ENCODE data around the gene SLC44A1.

The SLC44A1 gene

DNA sequence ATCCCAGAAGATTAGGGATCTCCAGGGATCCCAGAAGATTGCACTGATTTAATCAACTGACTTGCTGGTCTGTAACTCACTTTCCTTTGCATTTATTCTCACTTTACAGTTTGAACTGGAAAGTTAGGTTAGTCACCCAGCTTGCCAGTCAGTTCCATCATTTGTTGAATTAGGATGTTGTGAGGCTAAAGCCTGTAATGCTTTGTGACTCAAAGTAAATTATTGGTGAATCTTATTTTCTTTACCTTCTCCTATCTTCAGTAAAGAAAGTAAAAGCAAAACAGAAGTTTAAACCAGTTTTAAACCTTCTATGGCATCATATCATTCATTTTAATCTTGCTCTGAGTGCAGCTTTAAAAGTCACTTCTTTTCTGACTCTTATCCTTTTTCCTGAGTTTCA lies 85.8 kb downstream of the SLC44A1 start:
- Histone ChIP-seq H3K4me1 (ENCODE audit: control insufficient read depth, insufficient read depth, low read length) (peaks cover 5% of the 10 kb centered on the region), H3K9ac (ENCODE audit: low read depth, low read length) (no peak overlapping the region), H3K27me3 (ENCODE audit: control insufficient read depth, insufficient read depth, low read length) (no peaks in the 10 kb centered on the region), H3K4me3 (ENCODE audit: low read depth, low read length) (no peak overlapping the region), H3K36me3 (ENCODE audit: control insufficient read depth, insufficient read depth, low read length) (no peaks in the 10 kb centered on the region), H3K9me3 (ENCODE audit: control insufficient read depth, insufficient read depth, low read length) (no peaks in the 10 kb centered on the region)

DNA sequence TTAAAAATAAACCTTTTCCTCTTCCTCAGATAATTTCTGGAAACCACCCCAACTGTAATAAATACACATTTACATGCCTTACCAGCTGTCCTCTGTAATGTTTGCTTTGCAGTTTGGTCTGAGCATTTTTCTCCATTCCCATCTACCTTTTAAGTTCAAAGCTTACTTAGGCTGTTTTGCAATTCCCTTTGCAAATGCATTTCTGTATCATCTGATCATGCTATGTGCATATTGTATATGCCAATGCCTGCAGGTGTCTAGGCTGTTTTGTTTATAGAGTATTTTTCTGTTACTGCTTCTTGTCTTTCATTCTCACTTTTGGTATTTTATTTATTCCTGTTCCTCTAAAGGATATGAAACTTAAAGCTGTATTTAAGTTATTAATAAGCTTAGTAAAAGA lies 86.3 kb downstream of the SLC44A1 start:
- Histone ChIP-seq H3K4me3 (ENCODE audit: low read depth, low read length) (no peak overlapping the region), H3K36me3 (ENCODE audit: control insufficient read depth, insufficient read depth, low read length) (no peaks in the 10 kb centered on the region), H3K4me1 (ENCODE audit: control insufficient read depth, insufficient read depth, low read length) (peaks cover 5% of the 10 kb centered on the region), H3K9me3 (ENCODE audit: control insufficient read depth, insufficient read depth, low read length) (no peaks in the 10 kb centered on the region), H3K9ac (ENCODE audit: low read depth, low read length) (no peak overlapping the region), H3K27me3 (ENCODE audit: control insufficient read depth, insufficient read depth, low read length) (no peaks in the 10 kb centered on the region)

DNA sequence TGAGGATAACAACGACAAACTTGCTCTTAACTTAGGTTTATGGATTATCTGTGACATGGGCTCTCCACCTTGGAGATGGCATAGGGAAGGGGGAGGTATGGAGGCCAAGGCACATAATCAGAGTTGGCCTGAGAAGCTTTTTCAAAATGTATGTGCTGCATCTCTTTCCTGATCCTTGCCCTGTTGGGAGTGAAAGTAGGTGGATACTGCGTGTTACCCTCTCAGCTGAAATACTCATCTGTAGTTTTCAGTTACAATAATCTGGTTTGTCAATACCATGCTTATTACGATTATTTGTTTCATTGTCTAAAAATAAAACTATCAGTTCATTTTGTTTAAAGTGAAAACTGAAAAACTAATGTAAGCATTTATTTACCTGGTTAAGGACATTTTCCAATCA lies 86.7 kb downstream of the SLC44A1 start:
- H3K9me3 ChIP-seq (ENCODE audit: control insufficient read depth, insufficient read depth, low read length) = no peaks in the 10 kb centered on the region
- peaks cover 5% of the 10 kb centered on the region for H3K4me1 ChIP-seq (ENCODE audit: control insufficient read depth, insufficient read depth, low read length)
- no peak overlapping the region for H3K9ac ChIP-seq (ENCODE audit: low read depth, low read length)
- no peak overlapping the region for H3K4me3 ChIP-seq (ENCODE audit: low read depth, low read length)
- H3K36me3 ChIP-seq (ENCODE audit: control insufficient read depth, insufficient read depth, low read length) = no peaks in the 10 kb centered on the region
- H3K27me3 ChIP-seq (ENCODE audit: control insufficient read depth, insufficient read depth, low read length) = no peaks in the 10 kb centered on the region

DNA sequence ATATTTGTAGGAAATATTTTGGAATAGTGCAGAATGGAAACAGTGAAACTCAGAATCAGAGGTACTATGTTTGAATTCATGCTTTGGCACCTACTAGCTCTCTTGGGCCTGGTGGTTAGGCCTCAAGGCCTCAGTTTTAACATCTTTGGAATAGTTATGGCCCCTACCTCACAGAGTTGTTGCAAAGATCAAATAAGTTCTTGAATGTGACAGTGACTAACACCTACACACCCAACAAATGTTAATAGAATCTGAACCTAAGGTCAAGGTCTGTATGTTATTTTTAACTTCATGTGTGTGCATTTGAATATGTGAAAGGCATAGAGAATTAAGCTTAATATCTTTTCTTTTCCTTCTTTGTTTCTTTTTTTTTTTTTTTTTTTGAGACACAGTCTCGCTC lies 87.3 kb downstream of the SLC44A1 start:
- peaks cover 5% of the 10 kb centered on the region for H3K4me1 ChIP-seq (ENCODE audit: control insufficient read depth, insufficient read depth, low read length)
- peaks cover 3% of the 10 kb centered on the region for H3K36me3 ChIP-seq (ENCODE audit: control insufficient read depth, insufficient read depth, low read length)
- H3K27me3 ChIP-seq (ENCODE audit: control insufficient read depth, insufficient read depth, low read length) = no peaks in the 10 kb centered on the region
- H3K4me3 ChIP-seq (ENCODE audit: low read depth, low read length) = no peak overlapping the region
- H3K9me3 ChIP-seq (ENCODE audit: control insufficient read depth, insufficient read depth, low read length) = no peaks in the 10 kb centered on the region
- H3K9ac ChIP-seq (ENCODE audit: low read depth, low read length) = no peak overlapping the region

DNA sequence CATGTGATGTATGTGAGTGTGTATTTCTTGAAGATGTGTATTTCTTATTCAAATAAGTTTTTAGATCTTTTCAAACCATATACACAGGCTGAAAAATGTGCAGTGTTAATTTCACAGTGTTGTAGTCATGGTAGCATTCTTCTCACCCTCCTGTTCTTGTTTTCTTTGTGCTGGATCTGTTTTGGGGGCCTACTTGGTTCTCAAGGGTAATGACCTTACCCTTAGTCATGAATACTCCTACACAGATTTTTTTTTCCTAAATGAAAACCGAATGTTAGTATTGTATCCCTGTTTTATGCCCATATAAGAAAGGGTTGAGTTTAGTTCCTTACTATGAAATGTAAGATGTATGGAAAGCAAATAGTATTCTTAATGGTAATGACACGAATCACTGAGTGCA lies 88.0 kb downstream of the SLC44A1 start:
- Histone ChIP-seq H3K36me3 (ENCODE audit: control insufficient read depth, insufficient read depth, low read length) (peaks cover 3% of the 10 kb centered on the region), H3K27me3 (ENCODE audit: control insufficient read depth, insufficient read depth, low read length) (no peaks in the 10 kb centered on the region), H3K9ac (ENCODE audit: low read depth, low read length) (no peak overlapping the region), H3K4me3 (ENCODE audit: low read depth, low read length) (no peak overlapping the region), H3K9me3 (ENCODE audit: control insufficient read depth, insufficient read depth, low read length) (no peaks in the 10 kb centered on the region), H3K4me1 (ENCODE audit: control insufficient read depth, insufficient read depth, low read length) (peaks cover 5% of the 10 kb centered on the region)

DNA sequence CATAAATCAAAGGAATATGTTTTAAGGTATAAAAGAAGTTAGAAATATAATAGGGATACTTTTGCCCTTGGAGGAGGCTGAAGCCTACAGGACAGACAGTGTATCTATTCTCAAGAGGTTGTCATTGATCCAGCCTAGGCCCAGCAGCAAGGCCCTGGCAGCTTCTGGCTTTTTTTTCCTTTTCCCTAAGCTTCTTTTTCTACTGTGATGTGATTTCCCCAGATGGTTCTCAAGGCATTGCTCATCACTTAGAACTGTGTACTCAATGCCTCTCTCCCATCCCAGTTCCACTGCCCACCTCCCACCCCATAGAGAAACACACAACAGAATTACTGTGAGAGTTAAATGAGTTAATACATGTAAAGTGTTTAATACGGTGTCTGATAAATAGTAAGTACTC lies 88.6 kb downstream of the SLC44A1 start:
- Histone ChIP-seq H3K4me3 (ENCODE audit: low read depth, low read length) (no peak overlapping the region), H3K9ac (ENCODE audit: low read depth, low read length) (no peak overlapping the region), H3K36me3 (ENCODE audit: control insufficient read depth, insufficient read depth, low read length) (peaks cover 3% of the 10 kb centered on the region), H3K9me3 (ENCODE audit: control insufficient read depth, insufficient read depth, low read length) (no peaks in the 10 kb centered on the region), H3K27me3 (ENCODE audit: control insufficient read depth, insufficient read depth, low read length) (no peaks in the 10 kb centered on the region), H3K4me1 (ENCODE audit: control insufficient read depth, insufficient read depth, low read length) (peaks cover 5% of the 10 kb centered on the region)

DNA sequence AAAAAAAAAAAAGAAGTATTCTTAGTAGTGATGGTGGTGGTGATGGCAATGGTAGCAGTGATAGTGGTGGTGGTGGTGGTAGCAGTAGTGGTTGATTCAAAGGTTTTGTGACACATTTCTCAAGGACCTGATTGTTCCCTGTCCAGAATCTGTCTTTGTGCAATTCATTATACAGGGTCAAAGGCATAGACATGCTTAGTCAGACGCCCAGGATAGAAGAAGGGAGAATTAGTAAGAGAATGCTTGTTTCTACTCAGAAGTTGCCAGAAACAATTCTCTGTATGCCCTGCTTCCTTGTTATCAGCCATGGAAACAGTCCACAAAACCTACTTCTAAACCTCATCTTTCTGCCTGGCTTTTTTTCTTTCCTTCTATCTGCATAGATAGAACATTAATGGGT lies 89.4 kb downstream of the SLC44A1 start:
- Histone ChIP-seq H3K9ac (ENCODE audit: low read depth, low read length) (no peak overlapping the region), H3K27me3 (ENCODE audit: control insufficient read depth, insufficient read depth, low read length) (no peaks in the 10 kb centered on the region), H3K9me3 (ENCODE audit: control insufficient read depth, insufficient read depth, low read length) (no peaks in the 10 kb centered on the region), H3K4me3 (ENCODE audit: low read depth, low read length) (no peak overlapping the region), H3K36me3 (ENCODE audit: control insufficient read depth, insufficient read depth, low read length) (peaks cover 3% of the 10 kb centered on the region), H3K4me1 (ENCODE audit: control insufficient read depth, insufficient read depth, low read length) (peaks cover 2% of the 10 kb centered on the region)

DNA sequence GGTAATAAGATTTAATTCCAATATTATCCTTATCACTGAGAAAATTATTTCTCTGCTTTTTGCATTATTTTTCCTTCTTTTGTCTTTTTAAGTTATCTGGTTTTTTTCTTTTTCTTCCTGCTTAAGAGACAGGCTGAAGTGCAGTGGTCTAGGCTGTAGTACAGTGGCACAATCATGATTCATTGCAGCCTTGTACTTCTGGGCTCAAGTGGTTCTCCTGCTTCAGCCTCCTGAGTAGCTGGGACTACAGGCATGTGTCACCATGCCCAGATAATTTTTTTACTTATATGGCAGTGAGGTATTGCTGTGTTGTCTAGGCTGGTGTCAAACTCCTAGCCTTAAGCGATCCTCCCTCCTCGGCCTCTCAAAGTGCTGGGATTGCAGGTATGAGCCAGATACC lies 93.9 kb downstream of the SLC44A1 start:
- Histone ChIP-seq H3K4me3 (ENCODE audit: low read depth, low read length) (no peak overlapping the region), H3K9ac (ENCODE audit: low read depth, low read length) (no peak overlapping the region), H3K4me1 (ENCODE audit: control insufficient read depth, insufficient read depth, low read length) (no peaks in the 10 kb centered on the region), H3K9me3 (ENCODE audit: control insufficient read depth, insufficient read depth, low read length) (no peaks in the 10 kb centered on the region), H3K27me3 (ENCODE audit: control insufficient read depth, insufficient read depth, low read length) (no peaks in the 10 kb centered on the region), H3K36me3 (ENCODE audit: control insufficient read depth, insufficient read depth, low read length) (peaks cover 3% of the 10 kb centered on the region)

DNA sequence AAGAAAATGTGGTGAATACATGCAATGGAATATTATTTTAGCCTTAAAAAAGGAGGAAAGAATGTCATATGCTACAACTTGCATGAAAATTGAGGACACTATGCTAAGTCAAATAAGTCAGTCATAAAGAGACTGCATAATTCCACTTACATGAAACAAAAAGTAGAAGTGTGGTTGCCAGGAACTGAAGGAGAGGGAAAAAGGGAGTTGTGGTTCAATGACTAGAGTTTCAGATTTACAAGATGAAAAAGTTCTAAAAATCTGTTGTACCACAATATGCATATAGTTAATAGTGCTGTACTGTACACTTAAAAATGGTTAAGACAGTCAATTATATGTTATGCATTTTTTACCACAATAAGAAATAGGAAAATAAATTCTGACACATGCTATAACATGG lies 95.4 kb downstream of the SLC44A1 start:
- Histone ChIP-seq H3K9ac (ENCODE audit: low read depth, low read length) (no peak overlapping the region), H3K4me3 (ENCODE audit: low read depth, low read length) (no peak overlapping the region), H3K27me3 (ENCODE audit: control insufficient read depth, insufficient read depth, low read length) (no peaks in the 10 kb centered on the region), H3K9me3 (ENCODE audit: control insufficient read depth, insufficient read depth, low read length) (no peaks in the 10 kb centered on the region), H3K36me3 (ENCODE audit: control insufficient read depth, insufficient read depth, low read length) (peaks cover 3% of the 10 kb centered on the region), H3K4me1 (ENCODE audit: control insufficient read depth, insufficient read depth, low read length) (no peaks in the 10 kb centered on the region)

DNA sequence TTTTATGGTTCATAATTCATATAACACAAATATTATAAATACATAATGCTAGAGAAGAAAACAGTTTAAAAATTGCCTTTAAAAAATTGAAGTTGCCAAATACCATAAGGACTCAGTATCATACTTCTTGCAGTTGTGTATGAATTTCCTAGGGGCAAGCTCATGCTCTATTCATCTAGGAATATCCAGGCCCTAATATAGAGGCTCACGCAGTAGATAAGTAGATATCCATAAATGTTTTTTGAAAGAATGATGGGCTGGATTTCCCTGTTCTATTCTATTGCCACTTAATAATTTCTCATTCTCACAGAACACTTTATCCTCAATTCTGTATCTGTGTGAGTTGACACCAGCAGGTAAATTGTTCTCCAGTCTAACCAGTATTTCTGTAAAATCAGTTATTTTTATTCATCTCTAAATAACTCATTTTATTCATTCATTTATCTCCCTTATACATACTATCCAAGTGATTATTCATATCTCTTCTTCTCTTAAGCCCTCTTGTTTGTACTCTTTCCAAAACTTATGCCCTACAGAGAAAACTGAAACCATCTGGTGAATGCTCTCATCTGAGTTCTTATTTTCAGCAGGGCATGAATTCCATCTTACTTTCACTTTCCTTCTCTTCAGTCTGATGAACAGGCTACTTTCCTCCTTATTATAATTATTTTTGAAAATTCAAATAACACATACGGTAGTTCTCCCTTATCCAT lies 97.1 kb downstream of the SLC44A1 start:
- Histone ChIP-seq H3K9me3 (ENCODE audit: control insufficient read depth, insufficient read depth, low read length) (no peaks in the 10 kb centered on the region), H3K27me3 (ENCODE audit: control insufficient read depth, insufficient read depth, low read length) (no peaks in the 10 kb centered on the region), H3K36me3 (ENCODE audit: control insufficient read depth, insufficient read depth, low read length) (peaks cover 1% of the 10 kb centered on the region), H3K4me1 (ENCODE audit: control insufficient read depth, insufficient read depth, low read length) (no peaks in the 10 kb centered on the region), H3K9ac (ENCODE audit: low read depth, low read length) (no peak overlapping the region), H3K4me3 (ENCODE audit: low read depth, low read length) (no peak overlapping the region)

DNA sequence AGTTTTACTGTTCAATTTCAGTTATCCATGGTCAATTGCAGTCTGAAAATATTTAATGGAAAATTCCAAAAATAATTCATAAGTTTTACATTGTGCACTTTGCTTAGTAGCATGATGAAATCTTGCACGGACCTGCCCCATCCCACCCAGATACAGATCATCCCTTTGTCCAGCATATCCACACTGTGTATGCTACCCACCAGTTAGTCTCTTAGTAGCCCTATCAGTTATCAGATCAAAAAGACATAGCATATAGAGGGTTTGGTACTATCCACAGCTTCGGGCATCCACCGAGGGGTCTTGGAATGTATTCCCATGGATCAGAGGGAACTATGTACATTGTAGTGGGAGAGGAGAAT lies 97.7 kb downstream of the SLC44A1 start:
- no peaks in the 10 kb centered on the region for H3K4me1 ChIP-seq (ENCODE audit: control insufficient read depth, insufficient read depth, low read length)
- H3K36me3 ChIP-seq (ENCODE audit: control insufficient read depth, insufficient read depth, low read length) = no peaks in the 10 kb centered on the region
- no peak overlapping the region for H3K4me3 ChIP-seq (ENCODE audit: low read depth, low read length)
- no peaks in the 10 kb centered on the region for H3K9me3 ChIP-seq (ENCODE audit: control insufficient read depth, insufficient read depth, low read length)
- H3K27me3 ChIP-seq (ENCODE audit: control insufficient read depth, insufficient read depth, low read length) = no peaks in the 10 kb centered on the region
- H3K9ac ChIP-seq (ENCODE audit: low read depth, low read length) = no peak overlapping the region

DNA sequence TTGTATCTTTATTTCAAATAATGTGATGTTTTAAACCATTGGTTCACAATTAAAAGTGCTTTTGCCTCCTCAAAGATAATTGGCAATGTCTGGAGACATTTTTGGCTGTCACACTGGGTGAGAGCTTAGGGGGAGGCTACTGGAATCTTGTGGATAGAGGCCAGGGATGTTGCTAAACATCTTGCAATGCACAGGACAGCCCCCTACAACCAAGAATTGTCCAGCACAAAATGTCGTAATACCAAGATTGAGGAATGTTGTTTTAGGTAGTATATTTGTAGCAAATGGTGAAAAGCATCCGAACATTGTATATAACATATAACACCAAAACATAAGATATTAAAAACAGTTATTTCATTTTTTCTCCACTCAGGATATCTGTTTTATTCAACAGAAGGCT lies 99.8 kb downstream of the SLC44A1 start:
- Histone ChIP-seq H3K9me3 (ENCODE audit: control insufficient read depth, insufficient read depth, low read length) (no peaks in the 10 kb centered on the region), H3K9ac (ENCODE audit: low read depth, low read length) (no peak overlapping the region), H3K36me3 (ENCODE audit: control insufficient read depth, insufficient read depth, low read length) (no peaks in the 10 kb centered on the region), H3K4me1 (ENCODE audit: control insufficient read depth, insufficient read depth, low read length) (no peaks in the 10 kb centered on the region), H3K27me3 (ENCODE audit: control insufficient read depth, insufficient read depth, low read length) (no peaks in the 10 kb centered on the region), H3K4me3 (ENCODE audit: low read depth, low read length) (no peak overlapping the region)
